ENCODE results near the gene STING1.
"Not testable (repeated sequence)": the region's sequence is repeated elsewhere in the genome, so short reads cannot be mapped to it uniquely, and the experiment has no call there.

Gene STING1

GRCh38 chr5:139462586-139463276, 19.8 kb downstream of the STING1 start, which contains the start of gene ECSCR:
ECSCR (minus strand) TSS chr5:139462743; CDS start chr5:139462670, 73 bp downstream.
- DNase-seq (ENCODE audit: low read depth), result no peak

DNA sequence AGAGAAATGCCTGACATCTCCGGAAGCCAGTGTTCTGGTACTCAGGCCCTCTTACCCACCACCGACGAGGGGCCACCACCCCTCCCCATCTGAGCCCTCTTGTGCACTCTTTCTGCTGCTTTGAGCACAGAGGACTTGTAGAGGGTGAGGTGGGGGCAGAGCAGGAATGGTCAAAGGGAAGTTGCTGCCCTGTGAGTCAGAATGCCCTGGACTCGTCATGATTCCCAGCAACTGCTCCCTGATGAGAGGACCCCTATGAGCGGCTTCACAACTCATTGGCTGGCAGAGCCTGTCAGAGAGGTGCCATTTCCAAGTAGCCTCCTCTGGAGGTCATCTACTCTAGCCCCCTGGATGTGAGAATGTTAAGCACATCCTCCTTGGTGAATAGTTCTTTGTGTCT, 20.9 kb downstream of the STING1 start:
- no peak for DNase-seq (ENCODE audit: low read depth)

DNA sequence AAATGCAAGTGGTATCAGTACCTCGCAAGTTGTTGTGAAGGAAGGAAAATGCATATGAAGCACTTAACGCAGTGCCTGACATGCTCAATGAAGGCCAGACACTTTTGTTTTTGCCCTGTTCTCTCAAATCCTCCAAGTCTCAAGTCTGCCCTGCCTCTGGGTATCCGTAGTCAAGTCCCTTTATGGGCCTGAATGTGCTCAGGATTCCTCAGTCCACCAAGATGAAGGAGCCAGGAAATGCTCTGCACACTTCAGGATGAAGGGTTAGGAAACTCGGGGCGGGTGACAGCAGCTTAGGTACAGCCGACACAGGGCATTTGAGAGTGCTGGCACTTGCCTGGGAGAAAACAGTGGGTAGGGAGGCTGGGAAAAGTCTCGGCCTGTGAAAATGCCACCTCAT, 21.4 kb downstream of the STING1 start:
- no peak for DNase-seq (ENCODE audit: low read depth)

DNA sequence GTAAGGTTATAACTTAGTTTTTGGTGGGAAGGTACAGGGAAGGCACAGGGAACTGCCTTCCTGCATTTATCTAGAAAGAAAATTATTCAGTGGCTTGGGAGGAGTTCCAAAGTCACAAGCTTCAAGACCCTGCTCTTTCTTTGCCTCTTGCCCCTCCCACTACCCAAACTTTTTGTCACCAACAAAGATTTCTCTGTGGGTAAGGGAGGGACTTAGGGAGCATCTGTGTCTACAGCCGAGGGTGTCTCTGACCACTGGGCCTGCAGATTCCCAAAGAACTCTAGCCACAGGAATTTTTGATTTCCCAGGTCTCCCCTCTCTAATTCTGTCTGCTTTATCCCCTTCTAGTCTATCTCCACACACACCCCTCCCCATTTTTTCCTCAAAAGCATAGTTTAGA, 22.1 kb downstream of the STING1 start:
- DNase-seq (ENCODE audit: low read depth), result no peak

GRCh38 chr5:139459451-139459934, 23.1 kb downstream of the STING1 start:
- DNase-seq (ENCODE audit: low read depth), result no peak

GRCh38 chr5:139458580-139459407, 23.8 kb downstream of the STING1 start:
- peak; percentile 66 for DNase-seq (ENCODE audit: low read depth)

- no peak for DNase-seq (ENCODE audit: low read depth)
Measured at GRCh38 chr5:139457653-139458306, 24.8 kb downstream of the STING1 start.

GRCh38 chr5:139457241-139457640, 25.3 kb downstream of the STING1 start:
- DNase-seq (ENCODE audit: low read depth), result no peak

GRCh38 chr5:139456776-139457175, 25.8 kb downstream of the STING1 start:
- DNase-seq (ENCODE audit: low read depth), result no peak

DNA sequence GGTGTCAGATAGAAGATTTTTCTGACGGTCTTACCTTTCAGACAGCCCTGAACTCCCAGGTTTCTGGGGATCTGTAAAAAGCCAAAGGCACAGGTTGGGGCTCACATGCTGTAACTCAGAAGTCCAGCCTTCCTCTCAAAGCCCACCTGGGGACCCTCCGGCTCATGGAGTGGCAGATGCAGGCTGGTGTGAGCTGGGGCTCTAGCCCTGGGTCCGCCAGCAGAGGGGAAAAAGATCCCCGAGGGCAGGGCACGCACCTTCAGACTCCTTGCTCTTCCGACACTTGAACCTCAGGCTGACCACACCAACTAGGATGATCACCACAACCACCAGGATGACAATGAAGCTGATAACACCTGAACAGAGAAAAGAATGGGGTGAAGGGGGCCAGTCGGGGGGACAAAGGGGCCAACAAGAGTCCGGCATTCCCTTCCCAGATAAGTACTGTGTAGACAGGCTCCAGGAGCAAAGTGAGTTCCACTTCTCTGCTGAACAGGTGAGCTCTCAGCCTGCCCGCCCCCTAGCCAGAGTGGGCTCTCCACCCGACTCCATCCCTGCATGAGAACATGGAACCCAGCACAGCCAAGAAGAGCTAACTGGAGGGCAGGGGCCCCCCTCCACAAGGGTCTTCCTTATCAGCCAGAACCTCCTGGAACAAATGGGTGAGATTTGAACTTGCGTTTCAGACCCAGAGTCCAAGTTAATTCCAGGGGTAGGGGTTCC, 27.8 kb downstream of the STING1 start:
- DNase-seq (ENCODE audit: low read depth), result no peak

GRCh38 chr5:139453683-139454567, 28.6 kb downstream of the STING1 start:
- DNase-seq (ENCODE audit: low read depth), result peak; percentile 29

GRCh38 chr5:139451878-139452660, 30.5 kb downstream of the STING1 start:
- DNase-seq (ENCODE audit: low read depth), result no peak

DNA sequence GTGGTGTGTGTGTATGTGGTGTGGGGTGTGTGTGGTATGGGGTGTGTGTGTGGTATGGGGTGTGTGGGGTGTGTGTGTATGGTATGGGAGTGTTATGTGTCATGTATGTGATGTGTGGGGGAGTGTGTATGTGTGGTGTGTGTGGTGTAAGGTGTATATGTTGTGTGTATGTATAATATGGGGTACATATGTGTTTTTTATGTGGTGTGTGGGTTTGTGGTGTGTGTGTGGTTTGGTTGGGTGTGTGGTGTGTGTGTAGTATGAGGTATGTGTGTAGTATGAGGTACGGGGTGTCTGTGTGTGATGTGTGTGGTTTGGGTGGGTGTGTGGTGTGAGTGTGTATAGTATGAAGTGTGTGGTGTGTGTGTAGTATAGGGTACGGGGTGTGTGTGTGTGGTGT, 31.4 kb downstream of the STING1 start:
- no peak for DNase-seq (ENCODE audit: low read depth)

GRCh38 chr5:139446956-139447779, 35.4 kb downstream of the STING1 start:
- no peak for DNase-seq (ENCODE audit: low read depth)

GRCh38 chr5:139445325-139446170, 37.0 kb downstream of the STING1 start:
- DNase-seq (ENCODE audit: low read depth), result no peak

GRCh38 chr5:139443831-139444453, 38.6 kb downstream of the STING1 start:
- no peak for DNase-seq (ENCODE audit: low read depth)

DNA sequence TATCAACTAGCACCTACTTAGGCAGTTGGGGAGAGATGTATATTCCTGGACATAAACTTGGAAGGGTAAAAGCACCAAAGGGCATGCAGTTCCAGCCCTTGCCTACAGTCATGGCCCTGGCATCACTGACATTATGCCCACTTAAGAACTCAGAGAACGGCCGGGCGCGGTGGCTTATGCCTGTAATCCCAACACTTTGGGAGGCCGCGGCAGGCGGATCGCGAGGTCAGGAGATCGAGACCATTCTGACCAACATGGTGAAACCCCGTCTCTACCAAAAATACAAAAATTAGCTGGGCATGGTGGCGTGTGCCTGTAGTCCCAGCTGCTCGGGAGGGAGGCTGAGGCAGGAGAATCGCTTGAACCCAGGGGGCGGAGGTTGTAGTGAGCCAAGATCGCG, 42.1 kb downstream of the STING1 start:
- not testable (repeated sequence) for DNase-seq (ENCODE audit: low read depth)

Data from activated gamma-delta T cell treated with anti-CD3 and anti-CD28 coated beads, Interleukin-2, amount 50 U/mL, for 16 hours (primary cell).